Thoracic aorta (tissue), 2 donors: ENCODE results near the gene RELN. TPM values are rescaled to one million over a fixed set of nuclear protein-coding genes. Genes with fewer than 3 reads are reported as not detected.

Experiments used
- ATAC-seq: fragments of 150-250 bp; one replicate; pipeline ENCODE4 v1.8.0; 2017; ENCODE audit warnings: low read depth; ENCODE audit not compliant: insufficient number of reproducible peaks, low FRiP score
- DNase-seq: peaks from one replicate; pipeline ENCODE4 v3.0.0-alpha.2; 2020; ENCODE audit warnings: low spot score
- H3K27ac ChIP-seq, 2 donors: fragments of 200-600 bp; sonication (generic); 1 replicate in 1 of 2; 2 replicates in 1 of 2; pipeline ENCODE4 v1.5.1; 2016; ENCODE audit warnings: mild to moderate bottlenecking in 2 of 2, moderate library complexity in 2 of 2
- H3K27me3 ChIP-seq: fragments of 200-600 bp; sonication (generic); replicated peaks from 2 replicates; pipeline ENCODE4 v1.6.0; 2016; ENCODE audit warnings: mild to moderate bottlenecking; ENCODE audit not compliant: insufficient read depth
- H3K36me3 ChIP-seq: fragments of 200-600 bp; sonication (generic); one replicate; pipeline ENCODE4 v1.5.1; 2016
- H3K4me1 ChIP-seq, 2 donors: fragments of 200-600 bp; sonication (generic); 1 replicate in 1 of 2; 2 replicates in 1 of 2; pipeline versions ENCODE4 v1.5.1 to v1.6.0; 2016; ENCODE audit warnings: low read depth in 2 of 2, mild to moderate bottlenecking in 1 of 2; ENCODE audit not compliant: control insufficient read depth in 1 of 2
- H3K4me3 ChIP-seq: fragments of 200-600 bp; sonication (generic); 2 replicates; pipeline ENCODE4 v1.5.1; 2016; ENCODE audit warnings: mild to moderate bottlenecking
- H3K9me3 ChIP-seq: fragments of 200-600 bp; sonication (generic); 2 replicates; pipeline ENCODE4 v1.5.1; 2016
- CTCF ChIP-seq: fragments of 200-600 bp; sonication (generic); IDR thresholded peaks from one replicate; pipeline ENCODE4 v1.5.1; 2019; ENCODE audit warnings: antibody characterized with exemption
- total RNA-seq, 2 donors: library from RNA; depleted of rRNA; stranded (reverse); fragments of >200 nt; gene quantifications; one replicate each; pipeline versions ENCODE4 v1.1.0 to v1.2.3, GENCODE V29; 2016

RELN gene
- total RNA-seq, 2 donors from 2014 or later: 0.49 to 5.1 TPM

DNA sequence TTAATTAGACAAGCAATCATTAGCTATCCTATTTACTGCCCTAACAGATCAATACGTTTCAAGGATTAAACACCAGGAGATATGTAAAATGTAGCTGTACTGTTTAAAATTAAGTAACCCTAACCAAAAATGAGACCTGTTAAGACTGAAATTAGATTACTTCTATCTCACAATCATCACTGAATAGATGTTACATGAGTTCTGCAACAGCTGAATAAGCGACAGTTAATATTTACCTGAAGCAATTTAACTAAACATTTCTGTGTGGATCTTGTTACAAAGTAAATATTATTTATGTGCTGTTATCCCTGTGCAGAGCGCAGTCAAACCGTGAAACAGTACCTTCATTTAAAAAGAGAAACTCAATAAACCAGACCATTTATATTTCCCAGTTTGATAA lies 122.5 kb downstream of the RELN start:
- Histone ChIP-seq H3K27ac (no peak overlapping the region), H3K27me3 (no peaks in the 10 kb centered on the region), H3K4me1 (no peaks in the 10 kb centered on the region), H3K36me3 (no peaks in the 10 kb centered on the region), H3K9me3 (no peaks in the 10 kb centered on the region), H3K4me3 (no peak overlapping the region)
- no peak for ATAC-seq
- DNase-seq: no peak
- TF ChIP-seq CTCF: no peak

DNA sequence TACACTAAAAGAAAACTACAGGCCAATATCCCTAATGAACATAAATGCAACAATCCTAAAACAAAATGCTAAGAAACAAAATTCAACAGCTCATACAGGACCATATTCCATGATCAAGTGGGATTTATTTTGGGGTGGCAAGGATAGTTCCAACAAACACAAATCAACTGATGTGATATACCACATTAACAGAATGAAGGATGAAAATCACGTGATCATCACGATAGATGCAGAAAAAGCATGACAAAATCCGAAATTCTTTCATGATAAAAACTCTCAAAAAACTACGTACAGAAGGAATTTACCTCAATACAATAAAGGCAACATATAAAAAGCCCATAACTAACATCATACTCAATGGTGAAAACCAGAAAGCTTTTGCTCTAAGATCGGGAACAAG lies 124.0 kb downstream of the RELN start:
- H3K4me3 ChIP-seq: no peak overlapping the region
- ATAC-seq (no peak), DNase-seq (no peak)
- no peaks in the 10 kb centered on the region for H3K9me3 ChIP-seq
- no peak overlapping the region for H3K27ac ChIP-seq
- H3K27me3 ChIP-seq: no peaks in the 10 kb centered on the region
- no peaks in the 10 kb centered on the region for H3K4me1 ChIP-seq
- no peaks in the 10 kb centered on the region for H3K36me3 ChIP-seq
- no peak for TF ChIP-seq CTCF

DNA sequence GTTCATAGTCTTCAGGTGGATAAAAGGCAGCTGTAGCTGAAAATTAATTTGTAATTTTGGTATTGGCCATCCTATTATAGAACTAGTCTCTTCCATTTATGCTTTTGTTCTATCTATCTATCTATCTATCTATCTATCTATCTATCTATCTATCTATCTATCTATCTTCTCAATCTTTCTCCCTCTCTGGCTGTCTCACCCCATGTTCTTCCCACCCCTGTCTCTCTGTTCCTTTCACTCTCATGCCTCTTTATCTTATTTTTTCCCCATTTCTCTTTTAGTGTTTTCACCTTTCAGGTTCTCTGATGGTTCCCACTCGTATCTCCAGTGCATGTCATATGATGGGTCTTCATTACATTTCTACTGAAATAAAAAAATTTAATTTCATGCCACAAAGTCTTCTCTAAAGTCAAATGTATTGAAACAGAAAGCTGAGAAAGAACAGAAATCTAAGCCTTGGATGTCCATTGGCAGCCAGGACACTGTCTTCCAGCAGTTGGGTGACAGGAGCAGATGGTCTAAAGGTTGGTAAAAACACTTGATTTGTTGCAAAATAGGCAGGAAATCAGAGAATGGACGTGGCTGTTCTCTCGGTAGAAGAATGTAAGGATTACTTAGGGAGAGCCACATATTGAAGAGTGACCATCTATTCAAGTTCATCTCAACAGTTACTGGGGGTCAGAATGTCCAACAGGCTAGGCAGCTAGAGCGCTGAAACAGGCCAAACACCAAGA lies 127.0 kb downstream of the RELN start:
- no peak overlapping the region for H3K27ac ChIP-seq
- ATAC-seq (no peak), DNase-seq (no peak)
- no peaks in the 10 kb centered on the region for H3K27me3 ChIP-seq
- H3K9me3 ChIP-seq: no peaks in the 10 kb centered on the region
- H3K4me3 ChIP-seq: no peak overlapping the region
- no peaks in the 10 kb centered on the region for H3K36me3 ChIP-seq
- no peaks in the 10 kb centered on the region for H3K4me1 ChIP-seq
- TF ChIP-seq CTCF: no peak

GRCh38 chr7:103859709-103860108 lies 129.7 kb downstream of the RELN start:
- no peak for TF ChIP-seq CTCF
- Histone ChIP-seq H3K9me3 (no peaks in the 10 kb centered on the region), H3K4me3 (no peak overlapping the region), H3K27ac (no peak overlapping the region), H3K4me1 (no peaks in the 10 kb centered on the region), H3K27me3 (no peaks in the 10 kb centered on the region), H3K36me3 (no peaks in the 10 kb centered on the region)
- ATAC-seq (no peak), DNase-seq (no peak)

DNA sequence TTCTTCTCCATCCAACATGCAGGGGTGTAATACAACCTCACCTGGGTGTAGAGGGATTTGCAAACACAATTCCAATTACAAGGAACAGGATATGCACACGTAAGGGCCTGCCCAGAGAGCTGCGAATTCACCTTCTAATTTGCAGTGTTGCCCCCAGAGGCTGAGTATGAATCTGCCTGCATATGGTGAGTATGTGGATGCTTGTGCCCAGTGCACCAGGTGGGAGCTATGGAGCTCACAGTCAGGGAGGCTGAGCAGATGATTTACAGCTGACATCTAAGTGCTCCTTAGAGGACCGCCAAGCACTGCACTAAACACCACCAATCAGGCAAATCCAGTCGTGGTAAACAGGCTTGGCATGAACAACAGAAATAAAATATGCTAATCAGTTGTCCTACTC lies 132.0 kb downstream of the RELN start:
- H3K9me3 ChIP-seq: no peaks in the 10 kb centered on the region
- no peak overlapping the region for H3K4me3 ChIP-seq
- H3K27ac ChIP-seq: no peak overlapping the region
- ATAC-seq (no peak), DNase-seq (no peak)
- no peaks in the 10 kb centered on the region for H3K4me1 ChIP-seq
- no peak for TF ChIP-seq CTCF
- H3K27me3 ChIP-seq: no peaks in the 10 kb centered on the region
- no peaks in the 10 kb centered on the region for H3K36me3 ChIP-seq
